Renal cortical epithelial cell (primary cell): ENCODE data around the gene BAG5. TPM values are rescaled to one million over a fixed set of nuclear protein-coding genes. Genes with fewer than 3 reads are reported as not detected.
"Not testable (repeated sequence)": the region's sequence is repeated elsewhere in the genome, so short reads cannot be mapped to it uniquely, and the experiment has no call there.

Experiments used
- DNase-seq: peaks from one replicate; pipeline ENCODE4 v3.0.0-alpha.2; 2011; ENCODE audit warnings: low read depth
- total RNA-seq: library from RNA; depleted of rRNA; stranded (reverse); fragments of >200 nt; gene quantifications from 2 replicates; pipeline ENCODE4 v1.2.3, GENCODE V29; 2014

The BAG5 gene, protein sequence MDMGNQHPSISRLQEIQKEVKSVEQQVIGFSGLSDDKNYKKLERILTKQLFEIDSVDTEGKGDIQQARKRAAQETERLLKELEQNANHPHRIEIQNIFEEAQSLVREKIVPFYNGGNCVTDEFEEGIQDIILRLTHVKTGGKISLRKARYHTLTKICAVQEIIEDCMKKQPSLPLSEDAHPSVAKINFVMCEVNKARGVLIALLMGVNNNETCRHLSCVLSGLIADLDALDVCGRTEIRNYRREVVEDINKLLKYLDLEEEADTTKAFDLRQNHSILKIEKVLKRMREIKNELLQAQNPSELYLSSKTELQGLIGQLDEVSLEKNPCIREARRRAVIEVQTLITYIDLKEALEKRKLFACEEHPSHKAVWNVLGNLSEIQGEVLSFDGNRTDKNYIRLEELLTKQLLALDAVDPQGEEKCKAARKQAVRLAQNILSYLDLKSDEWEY
- total RNA-seq, result 78.4 and 79.2 TPM in 2 replicates

DNA sequence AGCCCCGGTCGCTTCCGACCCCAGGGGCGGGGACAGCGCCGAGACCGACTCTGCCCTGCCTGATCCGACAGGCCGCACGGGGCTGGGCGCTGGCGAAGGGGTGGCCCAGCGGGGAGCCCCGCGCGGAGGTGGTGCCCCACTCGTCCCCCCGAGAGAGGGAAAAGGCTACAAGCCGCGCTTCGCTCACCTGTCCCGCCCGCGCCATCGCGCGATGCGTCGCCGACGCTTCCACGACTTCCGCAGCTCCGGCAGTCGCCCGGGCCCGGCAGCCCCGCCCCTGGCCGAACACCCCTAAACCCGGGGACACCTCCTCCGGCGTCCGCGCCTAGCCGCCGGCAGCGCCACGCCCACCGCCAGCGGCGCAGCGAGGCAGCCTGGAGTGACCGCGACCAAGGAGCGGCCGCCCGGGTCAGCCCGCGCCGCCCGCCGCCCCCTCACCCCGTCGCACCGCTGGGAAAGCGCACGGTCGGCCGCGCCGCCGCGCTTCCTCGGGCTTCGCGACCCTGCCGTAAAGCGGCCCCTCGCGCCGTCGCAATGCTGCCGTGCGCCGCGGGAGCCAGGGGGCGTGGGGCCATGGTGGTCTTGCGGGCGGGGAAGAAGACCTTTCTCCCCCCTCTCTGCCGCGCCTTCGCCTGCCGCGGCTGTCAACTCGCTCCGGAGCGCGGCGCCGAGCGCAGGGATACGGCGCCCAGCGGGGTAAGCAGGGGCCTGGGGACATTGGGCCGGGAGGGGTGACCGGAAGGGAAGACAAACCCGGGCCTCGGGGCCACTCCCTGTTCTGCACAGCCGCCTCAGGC lies at the start of gene BAG5, which contains the start of gene COA8:
TSS of gene BAG5 (minus strand) at position 229 of the 797 bp plus-strand sequence. CDS start 1,493 bp downstream, outside the sequence.
TSS of gene COA8 (plus strand) at position 532 of the 797 bp plus-strand sequence. CDS start at position 574, 42 bp downstream.
- DNase-seq, result peak; percentile 53

DNA sequence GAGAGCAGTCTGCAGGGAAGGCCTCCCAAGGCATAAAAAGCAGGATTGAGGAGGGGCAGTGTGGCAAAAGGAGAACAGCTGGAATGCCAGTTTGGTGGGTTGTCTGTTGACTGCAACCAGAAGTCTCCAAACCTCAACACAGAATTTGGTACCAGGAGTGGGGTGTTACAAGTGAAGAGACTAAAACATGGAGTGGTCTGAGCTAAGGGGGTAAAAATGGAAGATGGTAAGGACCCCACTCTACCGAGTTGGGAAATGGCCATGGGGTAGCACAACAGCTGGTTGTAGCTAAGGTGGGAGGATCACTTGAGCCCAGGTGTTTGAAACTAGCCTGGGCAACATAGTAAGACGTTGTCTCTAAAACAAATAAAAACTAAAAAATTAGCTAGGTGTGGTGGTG lies 48.8 kb upstream of the BAG5 start:
- DNase-seq, result no peak

DNA sequence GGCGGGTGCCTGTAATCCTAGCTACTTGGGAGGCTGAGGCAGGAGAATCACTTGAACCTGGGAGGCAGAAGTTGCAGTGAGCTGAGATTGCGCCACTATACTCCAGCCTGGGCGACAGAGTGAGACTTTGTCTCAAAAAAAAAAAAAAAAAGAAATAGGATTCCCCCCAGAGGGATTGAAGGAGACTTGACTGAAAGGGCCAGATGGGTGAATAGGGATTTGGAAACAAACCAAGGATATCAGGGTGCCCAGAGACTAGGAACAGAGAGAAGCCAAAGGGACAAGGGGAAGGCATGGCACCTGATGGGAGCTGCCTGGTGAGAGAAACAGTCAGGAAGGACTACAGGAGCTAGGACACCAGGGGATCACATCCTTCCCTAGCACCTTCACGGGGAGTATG lies 46.6 kb upstream of the BAG5 start:
- DNase-seq, result not testable (repeated sequence)

DNA sequence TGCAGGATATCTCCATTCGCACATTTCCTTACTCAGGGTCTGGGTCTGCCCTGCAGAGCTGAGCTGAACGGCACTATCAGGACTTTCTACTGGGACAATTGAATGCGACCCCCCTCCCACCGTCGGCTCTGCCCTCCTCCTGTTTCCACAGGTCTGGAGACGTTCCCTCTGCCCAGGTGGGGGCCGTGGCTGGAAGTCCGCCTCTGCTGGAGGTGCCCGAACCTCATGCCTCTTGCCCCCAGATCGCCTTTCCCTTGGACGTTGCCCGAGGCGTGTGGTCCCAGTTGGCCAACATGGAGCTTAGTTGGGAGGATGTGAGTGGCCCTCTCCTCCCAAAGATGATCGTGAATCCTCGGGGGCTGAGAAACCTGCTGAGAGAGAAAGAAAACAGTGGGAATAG lies 45.4 kb upstream of the BAG5 start:
- DNase-seq, result no peak

DNA sequence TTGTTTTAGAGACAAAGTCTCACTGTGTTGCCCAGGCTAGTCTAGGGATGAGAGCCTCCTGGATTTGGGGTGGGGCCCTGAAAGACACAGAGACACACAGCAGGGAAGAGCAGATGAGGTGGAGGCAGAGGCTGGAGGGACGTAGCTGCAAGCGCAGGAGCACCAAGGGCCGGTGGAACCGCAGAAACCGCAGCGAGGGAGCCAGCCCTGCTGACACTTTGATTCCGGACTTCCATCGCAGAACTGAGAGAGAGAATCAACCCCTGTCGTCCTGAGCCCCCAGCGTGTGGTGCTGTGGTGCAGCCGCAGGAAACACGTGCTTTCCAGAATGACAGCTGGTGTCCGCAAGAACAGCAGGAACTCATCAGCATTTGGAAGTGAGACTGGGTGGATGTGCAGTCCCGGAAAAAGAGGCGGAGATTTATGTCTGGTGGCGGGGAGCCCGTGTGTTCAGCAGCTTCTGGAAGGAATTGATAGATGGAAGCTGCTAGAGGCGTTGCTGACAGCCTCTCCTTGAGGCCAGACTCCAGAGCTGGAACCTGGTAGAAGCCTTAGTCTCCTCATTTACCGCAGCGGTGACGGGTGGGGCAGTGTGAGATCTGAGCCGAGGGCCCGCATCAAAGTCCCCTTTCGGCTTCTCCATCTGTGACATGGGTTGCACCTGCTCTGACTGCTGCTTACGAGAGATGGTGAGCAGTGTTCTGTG lies 44.7 kb upstream of the BAG5 start:
- peak; percentile 50 for DNase-seq

DNA sequence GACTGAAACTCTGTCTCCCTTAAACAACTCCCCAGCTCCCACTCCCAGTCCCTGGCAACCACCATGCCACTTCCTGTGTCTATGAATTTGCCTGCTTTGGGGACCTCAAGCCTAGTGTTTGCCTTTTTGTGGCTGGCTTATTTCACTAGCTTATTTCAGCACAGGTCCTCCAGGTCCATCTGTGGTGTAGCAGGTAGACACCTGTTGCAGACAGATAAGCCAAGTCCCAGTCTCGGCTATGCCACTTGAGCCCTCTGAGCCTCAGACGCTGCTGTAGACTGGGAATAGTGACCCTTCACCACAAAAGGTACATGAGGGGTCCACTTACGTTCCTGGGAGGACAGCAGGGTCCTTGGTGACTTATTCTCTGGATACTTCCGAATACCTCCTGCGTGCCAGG lies 42.2 kb upstream of the BAG5 start:
- no peak for DNase-seq

DNA sequence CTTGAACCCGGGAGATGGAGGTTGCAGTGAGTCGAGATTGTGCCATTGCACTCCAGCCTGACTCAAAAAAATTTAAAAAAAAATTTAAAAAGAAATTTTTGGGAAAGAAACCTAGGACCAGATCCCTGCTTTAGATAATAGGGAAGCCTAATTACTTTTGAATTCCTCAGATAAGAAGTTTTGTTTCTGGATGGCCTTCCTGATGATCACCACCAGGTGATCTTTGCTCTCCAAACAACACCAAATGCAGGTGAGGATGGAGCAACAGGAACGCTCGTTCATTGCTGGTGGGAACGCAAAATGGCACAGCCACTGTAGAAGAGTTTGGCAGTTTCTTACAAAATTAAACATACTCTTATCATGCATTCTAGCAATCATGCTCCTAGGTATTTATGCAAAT lies 38.0 kb upstream of the BAG5 start:
- DNase-seq, result no peak

DNA sequence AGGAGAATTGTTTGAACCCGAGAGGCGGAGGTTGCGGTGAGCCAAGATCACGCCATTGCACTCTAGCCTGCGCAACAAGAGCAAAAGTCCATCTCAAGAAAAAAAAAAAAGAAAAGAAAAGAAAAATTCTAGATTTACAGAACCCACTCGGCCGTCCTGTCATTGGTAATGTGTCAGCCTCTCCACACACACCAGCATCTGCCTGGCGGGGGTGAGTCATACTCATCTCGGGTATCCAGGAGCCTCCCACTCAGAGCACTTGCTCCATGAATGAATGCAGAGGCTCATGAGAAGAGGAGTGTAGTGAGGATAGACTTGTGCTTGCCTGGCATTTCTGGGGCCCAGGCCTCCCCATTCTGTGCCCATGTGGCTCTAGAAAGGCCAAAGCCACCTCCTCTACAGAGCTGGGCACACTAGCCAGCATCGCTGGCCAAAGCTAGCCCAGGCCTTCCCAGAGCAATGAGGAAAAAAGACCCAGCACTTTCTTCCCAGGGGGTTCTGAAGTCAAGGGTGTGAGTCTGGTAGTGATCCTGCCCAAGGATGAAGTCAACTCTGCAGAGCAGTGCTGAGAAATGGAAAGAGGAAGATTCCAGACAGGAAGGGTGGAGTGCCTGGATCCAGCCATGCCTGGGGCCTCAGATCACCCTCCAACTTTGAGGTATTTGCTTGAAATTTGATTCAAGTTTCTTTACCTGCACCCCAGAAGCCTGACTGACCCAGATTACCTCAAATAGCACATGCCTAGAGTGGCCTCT lies 35.3 kb upstream of the BAG5 start:
- DNase-seq, result peak; percentile 62

DNA sequence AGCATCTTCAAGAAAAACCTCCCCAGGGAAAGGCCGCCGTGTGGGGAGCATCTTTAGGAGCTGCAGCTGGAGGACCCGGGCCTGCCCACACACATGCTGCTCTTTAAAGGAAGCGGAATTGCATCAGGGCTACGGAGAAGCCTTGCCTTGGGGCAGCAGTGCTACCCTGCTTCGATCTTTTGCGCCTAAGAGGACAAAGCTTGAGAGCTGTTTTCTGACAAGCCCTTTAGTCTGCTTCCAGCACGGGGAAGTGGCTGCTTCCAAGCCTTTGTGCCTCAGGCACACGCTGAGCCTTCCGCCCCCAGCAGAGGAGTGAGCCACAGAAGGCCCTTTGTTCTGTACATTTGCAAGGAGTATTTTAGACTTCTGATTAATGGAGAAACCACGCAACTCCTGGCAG lies 31.8 kb upstream of the BAG5 start:
- DNase-seq, result peak; percentile 67

DNA sequence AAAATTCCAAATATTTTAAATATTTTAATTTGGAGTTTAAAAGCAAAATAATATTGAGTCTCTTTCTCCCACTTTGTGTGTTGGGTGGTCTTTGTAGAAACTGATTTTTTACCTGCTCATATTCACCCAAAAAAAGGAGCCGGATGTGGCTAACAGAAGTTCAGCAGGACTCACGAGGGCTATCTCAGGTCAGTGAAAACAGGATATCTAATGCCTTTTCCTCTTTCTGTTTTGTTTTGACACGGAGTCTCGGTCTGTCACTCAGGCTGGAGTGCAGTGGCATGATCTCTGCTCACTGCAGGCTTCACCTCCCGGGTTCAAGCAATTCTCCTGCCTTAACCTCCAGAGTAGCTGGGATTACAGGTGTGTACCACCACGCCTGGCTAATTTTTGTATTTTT lies 31.1 kb upstream of the BAG5 start:
- DNase-seq, result no peak

DNA sequence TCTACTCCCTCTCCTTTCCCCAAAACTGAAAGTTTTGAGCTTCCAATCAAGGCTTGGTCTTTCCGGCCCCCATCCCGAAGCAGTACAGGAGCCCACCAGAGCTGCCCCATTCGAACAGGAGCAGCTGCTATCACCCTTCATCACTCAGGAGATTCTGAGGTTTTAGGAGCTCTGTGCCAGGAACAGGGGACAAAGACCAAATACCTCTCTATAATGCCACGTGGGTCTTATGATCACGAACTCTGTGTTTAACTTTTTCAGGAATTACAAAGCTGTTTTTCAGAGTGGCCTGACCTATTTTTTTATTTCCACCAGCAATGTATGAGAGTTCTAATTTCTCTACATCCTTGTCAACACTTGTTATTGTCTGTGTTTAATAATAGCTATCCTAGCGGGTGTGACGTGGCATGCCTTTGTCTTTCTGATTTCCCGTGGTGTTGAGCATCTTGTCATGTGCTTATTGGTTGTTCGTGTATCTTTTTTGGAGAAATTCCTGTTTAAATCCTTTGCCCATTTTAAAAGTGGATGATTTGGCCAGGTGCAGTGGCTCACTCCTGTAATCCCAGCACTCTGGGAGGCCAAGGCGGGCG lies 22.0 kb upstream of the BAG5 start:
- no peak for DNase-seq

DNA sequence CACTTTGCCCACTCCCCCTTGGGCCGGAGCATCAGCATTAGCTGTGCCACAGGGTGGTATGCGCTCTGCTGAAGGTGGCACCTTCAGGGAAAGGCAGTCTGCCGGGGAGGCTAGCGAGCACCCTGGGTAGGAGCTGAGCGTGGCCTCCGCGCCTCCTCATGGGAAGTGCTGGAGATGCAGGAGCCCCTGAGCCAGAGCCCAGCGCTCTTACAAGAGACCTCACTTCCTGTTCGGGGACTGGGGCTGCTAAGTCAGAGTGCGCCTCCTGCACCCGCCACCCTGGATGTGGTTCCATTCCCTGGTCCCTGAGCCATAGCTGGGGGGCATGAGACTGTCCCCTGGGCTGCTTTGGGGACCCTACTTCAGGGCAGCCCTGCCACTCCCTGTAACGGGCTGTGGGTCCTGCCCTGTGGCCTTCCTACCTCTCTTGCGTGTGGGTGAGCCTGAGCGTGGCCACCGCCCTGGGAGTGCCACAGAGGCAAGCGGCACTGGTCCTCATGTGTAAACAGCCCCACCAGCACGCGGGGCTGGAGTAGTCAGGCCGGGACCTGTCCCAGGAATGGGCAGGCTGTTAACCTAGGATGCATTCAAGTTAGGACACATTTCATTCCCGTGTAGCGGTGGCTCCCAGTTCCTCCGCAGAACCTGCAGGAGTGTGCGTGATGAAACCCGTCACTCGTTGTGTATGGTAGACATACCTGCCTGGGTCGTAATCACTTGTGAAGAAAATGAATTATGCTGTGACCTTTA lies 19.7 kb upstream of the BAG5 start:
- no peak for DNase-seq

DNA sequence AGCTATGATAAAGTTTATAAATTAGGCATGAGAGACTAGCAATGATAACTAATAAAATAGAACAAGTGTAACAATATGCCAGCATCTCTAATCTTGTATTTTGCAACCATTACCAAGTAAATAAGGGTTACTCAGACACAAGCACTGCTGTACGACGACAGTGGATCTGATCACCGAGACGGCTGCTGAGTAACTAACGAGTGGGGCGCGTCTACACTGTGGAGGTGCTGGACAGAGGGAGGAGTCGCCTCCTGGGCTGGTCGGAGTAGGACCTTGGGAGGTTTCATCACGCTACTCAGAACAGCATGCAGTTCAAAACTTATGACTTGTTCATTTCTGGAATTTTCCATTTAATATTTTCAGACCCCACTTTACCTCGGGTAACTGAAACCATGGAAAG lies 18.7 kb upstream of the BAG5 start:
- no peak for DNase-seq

DNA sequence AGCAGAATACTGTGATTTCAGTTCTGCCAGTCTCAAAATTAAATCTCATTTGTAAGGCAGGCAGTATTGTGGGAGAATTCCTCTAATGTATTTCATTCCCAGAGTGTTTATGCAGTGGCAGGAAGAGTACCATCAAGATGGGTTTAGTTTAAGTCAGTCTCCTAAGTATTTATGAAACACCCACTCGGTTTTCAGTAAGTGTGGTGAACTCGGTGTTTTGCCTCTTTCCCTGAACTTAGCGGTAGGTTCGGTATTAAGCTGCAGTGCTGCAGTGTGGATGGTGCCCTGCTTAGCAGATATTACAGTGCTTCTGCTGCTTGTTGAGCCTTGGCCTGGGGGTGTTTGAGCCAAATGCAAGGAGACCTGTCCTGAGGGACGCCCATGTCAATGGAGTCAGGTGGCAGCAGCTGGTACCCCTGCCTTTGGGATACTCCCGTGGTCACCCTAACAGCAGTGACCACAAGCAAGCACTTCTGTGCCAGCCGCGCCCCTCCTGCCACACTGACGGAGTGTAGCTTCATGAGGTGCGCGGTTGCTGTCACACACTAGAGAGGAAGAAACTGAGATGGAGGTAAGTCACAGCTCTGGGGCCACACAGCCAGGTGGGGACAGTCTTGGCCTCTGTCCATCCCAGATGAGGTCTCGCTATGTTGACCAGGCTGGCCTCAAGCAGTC lies 16.1 kb upstream of the BAG5 start:
- DNase-seq, result no peak

DNA sequence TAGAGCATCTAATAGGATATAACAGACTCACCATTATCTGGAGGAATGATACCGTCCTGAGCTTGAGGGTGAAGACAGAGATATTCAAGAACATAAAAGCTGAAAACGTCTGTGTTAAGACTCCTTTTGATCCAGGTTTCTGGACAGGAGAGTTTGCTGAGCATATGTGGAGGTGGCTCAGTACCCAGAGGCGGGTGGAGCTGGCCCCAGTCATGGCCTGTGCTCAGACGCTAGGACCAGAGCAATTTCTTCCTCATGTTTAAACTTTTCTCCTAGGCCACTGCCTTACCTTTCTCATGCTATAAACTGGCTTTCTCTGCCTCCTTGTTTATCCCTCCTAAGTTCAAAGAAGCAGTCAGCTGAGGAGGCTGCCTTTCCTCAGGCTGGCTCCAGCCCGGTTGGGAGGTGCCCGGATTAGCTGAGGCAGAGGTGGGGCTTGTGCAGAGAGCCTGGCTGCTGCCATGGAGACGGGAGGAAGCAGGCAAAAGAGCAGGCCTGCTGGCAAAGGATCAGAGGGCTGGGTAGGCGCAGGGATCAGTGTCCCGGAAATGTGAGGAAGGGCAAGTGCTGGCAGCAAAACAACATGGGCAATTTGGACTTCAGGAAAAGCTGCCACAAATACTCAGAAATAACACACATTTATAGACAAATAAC lies 14.0 kb upstream of the BAG5 start:
- DNase-seq, result peak; percentile 95

DNA sequence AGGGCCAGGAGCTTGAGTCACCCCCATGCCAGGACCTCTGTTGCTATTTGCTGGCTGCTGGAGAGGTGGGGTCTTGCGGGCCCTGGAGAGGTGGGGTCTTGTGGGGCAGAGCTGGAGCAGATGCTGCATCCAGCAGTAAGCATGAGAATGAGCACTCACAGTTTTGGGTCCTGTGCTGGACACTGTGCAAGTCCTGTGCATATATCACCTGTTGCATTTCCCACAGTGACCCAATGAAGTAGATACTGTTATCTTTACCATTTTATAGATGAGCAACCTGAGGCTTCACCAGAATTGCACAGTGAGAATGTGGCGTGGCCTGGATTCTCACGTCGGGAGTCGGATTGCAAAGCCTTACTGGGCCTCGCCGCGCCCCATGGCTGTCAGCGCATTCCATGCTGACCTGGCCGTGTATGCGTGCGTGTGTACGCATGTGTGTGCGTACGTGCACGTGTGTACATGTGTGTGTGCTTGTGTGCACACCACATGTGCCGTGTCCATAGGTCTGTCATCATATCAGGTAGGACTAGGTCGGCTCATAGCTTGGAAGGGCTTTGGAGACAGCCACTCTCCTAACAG lies 12.3 kb upstream of the BAG5 start:
- DNase-seq, result no peak

DNA sequence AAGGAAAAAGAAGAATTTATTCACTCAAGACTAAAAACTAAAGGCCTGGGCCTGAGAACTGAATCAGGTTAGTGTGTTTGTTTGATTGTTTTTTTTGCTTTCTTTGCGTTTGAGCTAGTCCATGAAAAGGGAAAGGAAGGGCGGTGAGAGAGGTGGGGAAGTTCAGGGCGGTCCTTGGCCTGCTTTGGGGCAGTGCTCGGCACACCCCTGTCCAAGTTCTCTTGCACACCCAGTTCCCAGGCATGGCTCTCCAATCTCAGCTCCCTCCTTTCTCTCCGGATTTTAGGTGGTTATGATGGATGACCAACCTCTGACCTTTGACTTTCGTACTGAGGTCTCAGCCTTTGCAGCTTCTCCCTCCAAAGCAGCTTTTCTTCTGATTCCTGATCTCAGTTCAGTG lies 11.6 kb upstream of the BAG5 start:
- DNase-seq, result no peak

DNA sequence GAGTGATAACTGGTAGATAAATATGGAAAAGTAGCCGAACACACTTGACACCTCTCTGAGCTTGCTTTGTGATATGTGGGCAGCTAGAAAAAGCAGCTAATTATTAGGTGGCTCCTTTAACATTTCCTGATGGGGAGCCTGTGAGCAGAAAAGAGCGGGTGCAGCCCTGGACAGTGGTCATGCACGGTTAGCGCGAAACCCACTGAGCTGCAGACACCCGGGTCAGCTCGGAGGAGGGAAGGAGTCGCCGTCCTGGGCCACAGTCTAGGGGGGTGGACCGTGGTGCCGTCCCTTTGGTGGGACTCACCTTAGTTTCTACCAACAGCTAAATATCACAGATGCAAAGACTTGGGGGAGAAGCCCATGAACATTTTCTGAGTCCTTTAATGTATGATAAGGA lies 7.0 kb upstream of the BAG5 start:
- DNase-seq, result no peak

DNA sequence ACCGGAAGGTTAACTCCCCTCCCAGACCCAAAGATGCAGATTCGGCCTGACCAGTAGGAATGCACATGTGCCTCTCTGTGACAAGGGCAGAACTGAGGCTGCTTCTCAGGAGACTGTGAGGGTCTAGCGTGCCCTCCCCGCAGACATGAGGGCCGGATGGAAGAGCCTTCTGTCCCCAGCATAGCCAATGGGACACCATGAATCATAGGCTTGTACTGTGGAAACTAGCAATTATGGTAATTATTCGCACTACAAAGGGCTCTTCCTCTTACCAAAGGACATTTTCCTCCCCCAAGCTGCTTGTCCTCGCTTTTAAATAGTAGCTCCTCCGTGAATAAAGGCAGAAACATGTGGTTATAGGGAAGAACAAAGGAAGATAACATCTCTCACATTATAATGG lies 6.5 kb upstream of the BAG5 start:
- DNase-seq, result peak; percentile 15
